HG02623 (cell line): ENCODE results near the gene TMEM238L.

Source experiments
- ATAC-seq: cut with Tn5 transposase; IDR thresholded peaks from one replicate; pipeline ENCODE4 v1.9.1; 2021; ENCODE audit warnings: moderate library complexity; ENCODE audit not compliant: unreplicated experiment

TMEM238L gene

GRCh38 chr17:10775740-10776356, 28.1 kb downstream of the TMEM238L start:
- no peak for ATAC-seq

- ATAC-seq: no peak
Observed at GRCh38 chr17:10775058-10775457, 28.8 kb downstream of the TMEM238L start.

- no peak for ATAC-seq
Observed at GRCh38 chr17:10773391-10773790, 30.5 kb downstream of the TMEM238L start.

GRCh38 chr17:10772425-10773380, 31.2 kb downstream of the TMEM238L start:
- no peak for ATAC-seq

GRCh38 chr17:10771148-10771547, 32.8 kb downstream of the TMEM238L start:
- ATAC-seq: no peak

- no peak for ATAC-seq
Observed at GRCh38 chr17:10769840-10770239, 34.1 kb downstream of the TMEM238L start.

GRCh38 chr17:10768750-10769251, 35.1 kb downstream of the TMEM238L start:
- ATAC-seq: no peak

GRCh38 chr17:10767232-10767631, 36.7 kb downstream of the TMEM238L start:
- ATAC-seq: no peak

GRCh38 chr17:10762037-10762436, 41.9 kb downstream of the TMEM238L start:
- no peak for ATAC-seq

GRCh38 chr17:10761281-10761680, 42.6 kb downstream of the TMEM238L start:
- ATAC-seq: no peak

GRCh38 chr17:10758062-10758461, 45.8 kb downstream of the TMEM238L start:
- ATAC-seq: no peak

GRCh38 chr17:10757647-10758046, 46.3 kb downstream of the TMEM238L start:
- ATAC-seq: no peak

GRCh38 chr17:10757067-10757466, 46.8 kb downstream of the TMEM238L start:
- no peak for ATAC-seq

- ATAC-seq: no peak
Observed at GRCh38 chr17:10756619-10757018, 47.3 kb downstream of the TMEM238L start.

GRCh38 chr17:10756185-10756584, 47.7 kb downstream of the TMEM238L start:
- ATAC-seq: no peak

GRCh38 chr17:10755592-10756127, 48.2 kb downstream of the TMEM238L start:
- no peak for ATAC-seq

- no peak for ATAC-seq
Observed at GRCh38 chr17:10754861-10755591, 48.9 kb downstream of the TMEM238L start.

GRCh38 chr17:10754109-10754508, 49.8 kb downstream of the TMEM238L start:
- ATAC-seq: no peak

- ATAC-seq: no peak
Observed at GRCh38 chr17:10752696-10753095, 51.2 kb downstream of the TMEM238L start.

GRCh38 chr17:10751563-10751962, 52.3 kb downstream of the TMEM238L start:
- no peak for ATAC-seq

GRCh38 chr17:10750210-10750609, 53.7 kb downstream of the TMEM238L start:
- ATAC-seq: no peak
